Measurements from ENCODE around the gene TNFRSF4.

GRCh38 chr1:1217621-1218523, 3.9 kb upstream of the TNFRSF4 start:
- TF ChIP-seq ASH2L (IDR thresholded peaks at IDR 0.05; ENCODE audit: insufficient read length, low read depth, low read length) = no peak
- TF ChIP-seq NFIC (IDR thresholded peaks at IDR 0.05; ENCODE audit: low read length) = no peak
- TF ChIP-seq ZNF7 (CRISPR knock-in tag; IDR thresholded peaks at IDR 0.05) = no peak
- no peak for TF ChIP-seq POLR2A (IDR thresholded peaks at IDR 0.05; ENCODE audit: insufficient read depth in 1 of 2, low read depth in 2 of 2, low read length in 2 of 2)
- TF ChIP-seq NPAS2 (CRISPR knock-in tag; IDR thresholded peaks at IDR 0.05; ENCODE audit: borderline replicate concordance) = no peak
- no peak for TF ChIP-seq KAT8 (CRISPR knock-in tag; IDR thresholded peaks at IDR 0.05)
- TF ChIP-seq TBP (CRISPR knock-in tag; IDR thresholded peaks at IDR 0.05) = no peak
- no peak for TF ChIP-seq ARNT (IDR thresholded peaks at IDR 0.05)
